Daoy (cell line): Measurements from ENCODE around the gene PPP6R2. TPM values are rescaled to one million over a fixed set of nuclear protein-coding genes. Genes with fewer than 3 reads are reported as not detected.
A peak's percentile ranks its signal among the peaks of the same experiment; 100 is the strongest.

ENCODE experiments used
- DNase-seq: peaks from one replicate; pipeline ENCODE4 v3.0.0-alpha.2; 2015; ENCODE audit warnings: low read depth
- total RNA-seq: library from RNA; depleted of rRNA; stranded (reverse); fragments of >200 nt; shearing (Covaris generic); gene quantifications from 2 replicates; pipeline ENCODE4 v1.2.3, GENCODE V29; 2014

PPP6R2 gene
- total RNA-seq, 1 experiment from 2014 or later = 39.1 TPM

- no peak for DNase-seq
These were observed 124.2 kb downstream of the PPP6R2 start for GRCh38 chr22:50467341-50467740.

- DNase-seq = no peak
These were observed 124.8 kb downstream of the PPP6R2 start for GRCh38 chr22:50467773-50468440.

DNA sequence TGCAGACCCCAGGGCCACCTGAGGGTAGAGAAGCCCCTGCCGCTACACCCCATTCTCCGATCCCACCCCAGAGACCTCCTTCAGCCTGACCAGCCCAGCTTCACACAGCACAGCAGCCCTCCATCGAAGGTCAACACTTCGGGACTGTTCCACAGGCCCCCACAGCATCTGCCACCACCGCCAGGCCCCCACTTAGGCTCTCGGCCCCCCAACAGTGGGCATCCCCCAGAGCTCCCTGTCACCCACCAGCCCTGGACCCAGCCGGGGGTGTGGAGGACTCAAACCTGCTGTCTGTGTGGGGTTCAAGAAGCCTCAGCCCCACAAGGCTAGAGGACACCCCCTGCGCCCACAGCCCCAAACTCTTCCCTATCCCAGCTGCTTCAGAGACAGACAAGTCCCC, 125.5 kb downstream of the PPP6R2 start:
- DNase-seq = no peak

DNA sequence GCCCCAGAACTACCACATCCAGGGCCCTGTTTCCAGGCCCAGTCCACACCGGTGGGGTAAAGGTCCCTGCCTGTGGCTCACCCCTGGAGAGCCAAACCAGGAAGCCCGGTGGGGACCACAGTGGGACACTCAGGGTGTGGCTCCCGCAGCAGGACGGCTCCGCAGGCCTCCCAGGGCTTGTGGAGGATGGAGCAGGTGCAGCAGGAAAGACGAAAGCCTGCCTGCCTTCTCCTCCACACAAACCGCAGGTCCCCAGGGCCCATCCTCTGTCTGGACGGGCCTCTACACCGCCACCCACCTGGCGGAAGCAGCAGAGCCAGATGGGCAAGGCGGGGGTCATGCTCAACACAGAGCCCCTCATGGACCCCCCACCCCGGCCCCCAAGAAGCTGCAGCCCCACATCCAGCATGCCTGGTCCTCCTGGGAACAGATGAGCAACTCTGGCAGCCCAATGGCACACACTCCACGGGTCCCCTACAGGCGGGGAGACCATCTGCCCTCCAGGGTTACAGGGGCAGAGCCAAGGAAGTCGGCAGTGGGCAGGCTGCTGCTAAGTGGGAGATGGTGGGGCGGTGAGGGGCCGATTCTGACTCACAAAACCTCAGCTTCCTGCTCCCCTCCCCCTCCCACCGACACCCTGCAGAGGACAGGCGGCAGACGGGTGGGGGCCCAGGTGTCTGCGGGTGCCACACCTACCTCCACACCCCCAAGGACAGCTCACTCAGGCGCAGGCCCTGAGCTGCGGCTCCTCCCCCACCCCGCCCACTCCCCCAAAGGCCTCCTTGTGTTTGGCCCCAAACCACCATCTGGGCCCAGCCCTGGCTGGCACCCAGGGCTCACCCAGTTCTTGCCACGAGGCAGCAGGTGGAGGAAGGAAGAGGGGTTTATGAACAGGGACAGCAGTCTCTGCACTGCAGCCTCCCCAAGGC, 126.5 kb downstream of the PPP6R2 start:
- DNase-seq = peak; percentile 96

GRCh38 chr22:50470491-50470890, 127.4 kb downstream of the PPP6R2 start:
- no peak for DNase-seq

- DNase-seq = no peak
These were observed 128.2 kb downstream of the PPP6R2 start for GRCh38 chr22:50471197-50471847.

- no peak for DNase-seq
These were observed 128.8 kb downstream of the PPP6R2 start for GRCh38 chr22:50471962-50472361.

GRCh38 chr22:50473088-50473487, 130.0 kb downstream of the PPP6R2 start:
- DNase-seq = no peak

GRCh38 chr22:50473855-50474671, 130.9 kb downstream of the PPP6R2 start:
- peak; percentile 66 for DNase-seq

DNA sequence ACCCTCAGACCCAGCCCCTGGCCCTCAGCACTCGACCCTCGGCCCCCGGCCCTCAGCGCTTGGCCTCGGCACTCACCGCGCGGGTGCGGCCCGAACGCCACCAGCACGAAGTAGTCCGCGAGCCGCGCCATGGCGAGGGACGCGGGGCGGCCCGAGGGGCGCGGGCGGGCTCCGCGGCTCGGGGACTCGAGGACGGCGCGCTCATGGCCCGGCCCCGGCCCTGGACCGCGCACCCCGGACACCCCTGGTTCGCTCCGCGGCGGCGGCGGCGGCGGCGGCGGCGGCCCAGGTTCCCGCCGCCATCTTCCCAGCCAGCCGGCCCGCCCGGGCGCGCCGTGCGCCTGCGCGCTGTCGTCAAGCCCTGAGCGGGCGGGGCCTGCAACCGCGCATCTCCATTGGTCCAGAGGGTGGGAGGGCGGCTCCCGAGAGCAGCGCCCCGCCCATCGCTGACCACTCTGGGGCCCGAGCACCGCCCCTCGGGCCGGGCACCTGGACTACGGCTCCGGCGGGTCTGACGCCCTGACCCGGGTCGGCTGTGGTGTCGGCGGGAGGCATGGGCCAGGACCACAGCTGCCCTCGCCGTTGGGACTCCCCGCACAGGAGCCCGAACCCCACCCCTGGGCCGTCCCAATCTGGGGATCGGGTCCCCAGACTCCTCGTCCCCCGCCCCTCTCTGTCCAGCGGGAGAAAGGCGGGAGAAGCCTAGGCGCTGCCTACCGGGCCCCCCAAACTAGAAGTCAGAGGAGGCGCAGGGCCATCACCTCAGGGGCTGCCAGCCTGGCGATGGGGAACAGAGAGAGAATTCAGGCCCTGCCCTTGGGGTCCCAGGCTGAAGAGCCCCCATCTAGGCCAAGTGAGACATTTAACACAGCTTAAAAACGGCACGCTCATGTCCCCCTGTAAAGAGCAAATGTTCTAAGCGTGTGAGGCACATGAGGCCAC, 131.9 kb downstream of the PPP6R2 start, which contains the start of gene SBF1:
TSS of gene SBF1 (minus strand) at position 326 of the 942 bp plus-strand sequence. CDS start at position 131, 195 bp downstream.
- DNase-seq = peak; percentile 94

DNA sequence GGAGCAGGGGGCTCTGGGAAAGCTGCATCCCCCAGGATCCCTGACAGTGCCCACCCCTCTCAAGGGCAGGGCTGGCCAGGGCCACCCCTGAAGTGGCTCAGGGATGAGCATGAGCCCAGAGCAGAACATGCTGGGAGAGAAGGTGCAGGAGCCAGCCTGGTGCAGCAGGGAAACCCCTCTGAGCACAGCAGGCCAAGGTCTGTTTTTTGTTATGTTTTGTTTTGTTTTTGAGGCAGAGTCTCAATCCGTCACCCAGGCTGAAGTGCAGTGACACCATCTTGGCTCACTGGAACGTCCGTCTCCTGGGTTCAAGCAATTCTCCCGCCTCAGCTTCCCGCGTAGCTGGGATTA, 132.5 kb downstream of the PPP6R2 start:
- no peak for DNase-seq

DNA sequence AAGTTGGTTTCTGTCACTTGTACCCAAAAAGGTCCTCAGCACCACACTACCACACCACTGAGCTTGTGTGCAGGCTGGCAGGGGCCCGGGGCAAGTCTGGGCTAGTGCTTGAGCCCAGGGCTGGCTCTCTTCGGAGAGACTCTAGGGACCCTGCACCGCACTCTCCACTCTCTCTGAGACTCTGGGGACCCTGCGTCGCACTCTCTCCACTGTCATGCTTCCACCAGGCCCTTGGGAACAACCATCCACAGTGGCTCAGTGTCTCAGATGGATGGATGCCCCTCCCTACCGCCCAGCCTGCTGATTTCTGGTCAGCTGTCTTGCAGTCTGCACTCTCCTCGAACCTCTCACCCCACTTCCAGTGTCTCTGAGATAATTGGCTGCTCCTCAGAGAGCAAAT, 133.7 kb downstream of the PPP6R2 start:
- DNase-seq = no peak

GRCh38 chr22:50477923-50478322, 134.8 kb downstream of the PPP6R2 start:
- DNase-seq = no peak

DNA sequence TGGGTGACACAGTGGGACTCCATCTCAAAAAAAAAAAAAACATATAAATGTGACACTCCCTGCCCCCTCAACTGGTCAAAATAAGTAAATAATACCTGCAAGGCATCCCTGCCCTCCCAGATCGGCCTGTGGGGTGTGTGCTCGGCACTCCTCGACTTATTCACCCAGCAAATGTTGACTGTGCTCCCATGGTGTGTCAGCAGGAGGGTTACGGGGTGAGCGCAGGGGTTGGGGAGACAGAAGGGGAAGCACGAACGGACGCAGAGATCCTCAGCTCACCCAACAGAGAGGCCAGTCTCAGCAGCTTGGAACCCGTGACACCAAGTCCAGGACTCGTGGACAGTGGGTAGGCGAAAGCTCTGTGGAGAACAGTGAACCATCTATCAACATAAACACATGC, 136.6 kb downstream of the PPP6R2 start:
- DNase-seq = no peak

DNA sequence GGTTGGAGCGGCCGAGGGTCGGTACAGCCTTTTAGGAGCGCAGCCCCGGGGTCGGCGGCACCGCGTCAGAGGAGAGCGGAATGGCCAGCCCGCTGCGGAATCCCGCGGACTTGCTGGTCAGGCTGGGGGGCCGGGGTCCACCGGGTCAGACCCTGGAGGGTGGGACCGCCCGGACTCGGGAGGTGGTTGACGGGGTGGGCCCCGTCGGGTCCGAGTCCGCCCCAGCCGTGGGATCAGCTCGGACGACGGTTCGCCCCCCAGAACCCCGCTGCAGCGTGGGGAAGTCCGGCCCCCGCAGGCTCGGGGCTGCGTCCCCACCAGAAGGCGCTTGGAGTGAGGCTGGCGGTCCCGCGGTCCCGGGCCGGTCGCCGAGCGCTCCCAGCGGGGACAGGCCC, 137.9 kb downstream of the PPP6R2 start:
- no peak for DNase-seq

DNA sequence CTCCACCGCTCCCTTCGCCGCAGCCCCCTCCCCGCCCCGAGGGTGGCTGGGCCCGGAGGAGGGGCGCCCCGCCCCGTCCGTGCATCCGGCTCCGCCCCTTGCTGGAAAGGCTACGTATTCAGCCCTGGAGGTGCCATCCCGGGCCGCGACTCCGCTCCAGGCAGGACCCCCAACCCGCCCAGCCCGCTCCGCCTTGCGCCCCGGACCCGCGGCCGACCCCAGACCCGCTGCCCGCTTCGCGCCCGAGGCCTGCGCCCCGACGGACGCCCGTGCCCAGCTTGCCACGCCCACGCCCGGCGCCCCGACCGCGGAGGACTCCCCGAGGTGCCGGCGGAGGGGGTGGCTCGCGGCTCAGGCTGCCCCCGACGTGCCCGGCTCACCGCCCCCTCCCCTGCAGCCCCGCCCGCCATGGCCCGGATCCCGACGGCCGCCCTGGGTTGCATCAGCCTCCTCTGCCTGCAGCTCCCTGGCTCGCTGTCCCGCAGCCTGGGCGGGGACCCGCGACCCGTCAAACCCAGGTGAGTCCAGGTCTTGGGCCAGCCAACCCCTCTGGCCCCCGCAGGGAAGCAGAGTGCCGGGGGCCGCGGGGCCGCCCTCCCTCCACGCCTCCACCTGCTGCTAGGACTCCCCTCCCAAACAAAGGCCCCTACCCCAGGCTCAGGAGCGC, 138.4 kb downstream of the PPP6R2 start, which contains the start of gene ADM2:
TSS of gene ADM2 (plus strand) at position 104 of the 667 bp plus-strand sequence. CDS start at position 409, 305 bp downstream.
- DNase-seq = no peak

- DNase-seq = no peak
These were observed 139.3 kb downstream of the PPP6R2 start for GRCh38 chr22:50482107-50483074.

- no peak for DNase-seq
These were observed 140.0 kb downstream of the PPP6R2 start for GRCh38 chr22:50483106-50483505.

DNA sequence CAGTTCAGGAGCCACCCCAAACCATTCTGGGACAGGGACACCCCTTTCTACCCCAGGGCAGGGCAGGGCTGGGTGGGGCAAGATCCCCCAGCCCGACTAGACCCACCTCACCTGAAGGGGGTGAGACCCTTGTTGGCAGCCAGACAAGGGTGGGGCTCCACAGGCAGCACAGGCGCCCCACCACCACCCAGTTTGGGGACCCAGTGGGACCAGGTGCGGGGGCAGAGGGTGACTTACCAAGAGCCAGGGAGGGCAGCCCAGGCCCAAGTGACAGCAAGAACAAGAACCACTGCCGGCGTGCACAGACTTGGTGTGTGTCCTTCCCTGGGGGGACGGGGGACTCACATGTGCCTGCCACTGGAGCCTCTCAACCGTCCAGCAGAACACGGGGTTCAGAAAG, 140.4 kb downstream of the PPP6R2 start:
- DNase-seq = no peak
